Activated CD4-positive, alpha-beta T cell treated with anti-CD3 and anti-CD28 coated beads for 1 hour (primary cell): ENCODE data around the gene ATP11B.

Source experiments
- DNase-seq: peaks from one replicate; pipeline ENCODE4 v3.0.0-alpha.2; 2020

Gene ATP11B

GRCh38 chr3:182792901-182793662 is at the start of gene ATP11B:
TSS of gene ATP11B (plus strand) at chr3:182793504. CDS start at chr3:182793760, 256 bp downstream.
- peak; percentile 71 for DNase-seq

DNA sequence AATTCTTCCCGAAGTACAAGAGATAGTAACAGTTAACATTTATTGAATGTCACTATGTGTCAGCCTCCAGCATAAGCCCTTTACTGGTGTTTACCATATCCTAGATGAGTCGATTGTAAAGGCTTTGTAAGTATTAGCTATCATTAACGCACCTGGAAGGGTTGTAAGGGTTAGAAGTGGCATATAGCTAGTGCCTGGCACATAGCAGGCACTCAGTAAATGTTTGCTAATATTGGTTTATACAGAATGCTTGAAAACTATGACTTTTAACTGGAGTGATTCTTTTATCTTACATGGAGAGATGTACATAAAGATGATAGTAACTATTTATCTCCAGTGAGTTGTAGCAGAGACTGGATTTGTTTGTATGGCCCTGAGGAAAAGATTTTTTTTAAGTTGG is 46.3 kb upstream of the ATP11B start:
- no peak for DNase-seq

DNA sequence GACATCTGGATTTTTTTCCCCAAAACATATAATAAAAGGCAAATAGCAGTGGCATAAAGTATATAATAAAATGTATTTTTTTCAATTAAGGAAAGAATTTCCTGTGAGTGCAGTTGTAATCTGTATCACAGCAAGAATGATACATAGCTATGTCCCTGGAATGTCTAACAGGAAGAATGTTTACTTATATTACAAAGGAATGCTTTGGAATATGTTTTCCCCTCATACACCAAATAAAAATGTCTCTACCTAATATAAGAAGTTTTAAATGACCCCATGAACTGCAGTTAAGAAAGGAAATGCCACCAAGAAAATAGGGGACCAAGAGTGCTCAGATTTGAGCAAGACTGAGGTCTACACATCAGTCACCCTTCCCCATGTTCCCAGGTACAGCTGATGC is 38.0 kb upstream of the ATP11B start:
- no peak for DNase-seq

- DNase-seq = no peak
Observed at GRCh38 chr3:182755712-182756111, 37.6 kb upstream of the ATP11B start.

GRCh38 chr3:182760576-182761164 is 32.6 kb upstream of the ATP11B start:
- no peak for DNase-seq

GRCh38 chr3:182763896-182764295 is 29.4 kb upstream of the ATP11B start:
- no peak for DNase-seq

GRCh38 chr3:182765287-182765686 is 28.0 kb upstream of the ATP11B start:
- no peak for DNase-seq

DNA sequence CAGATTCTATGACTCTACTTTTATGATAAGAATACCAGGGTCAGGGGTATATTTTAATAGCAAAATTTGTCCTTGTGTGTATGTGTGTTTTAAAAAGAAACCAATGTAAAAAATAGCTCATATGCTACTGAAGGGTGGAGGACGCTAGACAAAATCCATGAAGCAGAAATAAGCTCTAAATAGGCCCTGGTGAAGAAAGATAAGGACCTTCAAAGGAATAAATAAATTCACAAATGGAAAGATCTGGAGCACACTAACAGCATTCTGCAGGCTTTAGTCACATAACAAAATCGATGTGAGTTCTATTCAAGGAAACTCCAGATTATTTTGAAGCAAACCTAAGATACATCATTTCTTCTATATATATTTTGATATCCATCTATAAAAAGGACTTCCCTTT is 27.2 kb upstream of the ATP11B start:
- no peak for DNase-seq

- no peak for DNase-seq
Observed at GRCh38 chr3:182768413-182768812, 24.9 kb upstream of the ATP11B start.

DNA sequence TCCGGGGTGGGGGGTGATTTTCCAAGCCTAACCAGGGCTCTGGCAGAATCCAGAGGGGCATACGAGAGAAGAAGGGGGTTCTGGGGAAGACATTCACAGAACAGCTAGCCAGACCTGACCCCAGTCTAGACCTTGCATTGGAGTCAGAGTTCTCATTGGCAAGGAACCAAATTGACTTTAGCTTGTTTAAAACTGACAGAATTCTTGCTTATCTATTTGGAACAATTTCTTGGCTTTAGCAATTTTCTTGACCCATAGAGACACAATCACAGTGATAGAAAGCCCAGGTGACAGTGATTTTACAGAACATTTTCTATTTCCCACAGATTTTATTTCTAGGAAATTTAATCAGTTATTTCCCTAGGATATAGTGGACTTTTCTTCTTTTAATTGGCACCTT is 23.6 kb upstream of the ATP11B start:
- no peak for DNase-seq

DNA sequence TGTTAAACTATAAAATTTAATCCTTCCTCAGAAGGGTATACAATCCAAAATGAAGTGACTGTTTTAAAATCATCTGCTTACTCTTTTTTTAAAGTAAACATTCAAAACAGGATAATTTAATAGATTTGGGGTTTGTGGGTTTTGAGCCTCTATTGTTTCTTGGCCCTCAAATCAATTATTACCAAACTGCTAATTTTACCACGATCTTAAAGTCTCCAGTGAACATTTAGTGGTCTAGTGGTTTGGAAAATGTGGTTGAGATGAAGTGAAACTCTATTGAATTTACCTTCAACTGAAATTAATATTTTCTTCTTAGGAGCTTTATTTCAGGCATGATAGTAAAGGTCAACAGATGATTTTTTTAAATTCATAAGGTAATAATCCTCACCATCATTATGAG is 11.2 kb upstream of the ATP11B start:
- DNase-seq = no peak

GRCh38 chr3:182783106-182783505 is 10.2 kb upstream of the ATP11B start:
- DNase-seq = no peak

- DNase-seq = no peak
Observed at GRCh38 chr3:182784542-182784941, 8.8 kb upstream of the ATP11B start.

- DNase-seq = no peak
Observed at GRCh38 chr3:182785142-182785541, 8.2 kb upstream of the ATP11B start.

- DNase-seq = no peak
Observed at GRCh38 chr3:182785756-182786155, 7.5 kb upstream of the ATP11B start.

DNA sequence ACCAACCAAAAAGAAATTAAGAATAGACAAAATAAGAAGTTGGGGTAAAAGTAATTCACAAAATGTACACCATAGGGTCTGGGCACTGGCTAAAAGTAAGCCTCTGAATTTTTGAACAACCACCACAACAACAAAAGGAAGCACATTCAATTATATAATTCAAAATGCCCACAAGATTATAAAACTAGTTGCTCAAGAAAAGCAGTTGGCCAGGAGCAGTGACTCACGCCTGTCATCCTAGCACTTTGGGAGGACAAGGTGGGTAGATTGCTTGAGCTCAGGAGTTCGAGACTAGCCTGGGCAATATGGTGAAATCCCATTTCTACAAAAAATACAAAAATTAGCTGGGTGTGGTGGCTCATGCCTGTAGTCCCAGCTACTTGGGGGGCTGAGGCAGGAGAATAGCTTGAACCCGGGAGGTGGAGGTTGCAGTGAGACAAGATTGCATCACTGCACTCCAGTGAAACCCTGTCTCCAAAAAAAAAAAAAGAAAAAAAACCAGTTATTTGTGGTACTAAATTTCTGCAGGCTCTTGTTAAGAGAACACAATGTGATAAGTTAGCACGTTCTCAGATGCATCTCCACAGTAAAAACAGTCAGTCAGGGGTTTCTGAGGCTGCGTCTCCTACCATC is 6.6 kb upstream of the ATP11B start:
- DNase-seq = no peak

DNA sequence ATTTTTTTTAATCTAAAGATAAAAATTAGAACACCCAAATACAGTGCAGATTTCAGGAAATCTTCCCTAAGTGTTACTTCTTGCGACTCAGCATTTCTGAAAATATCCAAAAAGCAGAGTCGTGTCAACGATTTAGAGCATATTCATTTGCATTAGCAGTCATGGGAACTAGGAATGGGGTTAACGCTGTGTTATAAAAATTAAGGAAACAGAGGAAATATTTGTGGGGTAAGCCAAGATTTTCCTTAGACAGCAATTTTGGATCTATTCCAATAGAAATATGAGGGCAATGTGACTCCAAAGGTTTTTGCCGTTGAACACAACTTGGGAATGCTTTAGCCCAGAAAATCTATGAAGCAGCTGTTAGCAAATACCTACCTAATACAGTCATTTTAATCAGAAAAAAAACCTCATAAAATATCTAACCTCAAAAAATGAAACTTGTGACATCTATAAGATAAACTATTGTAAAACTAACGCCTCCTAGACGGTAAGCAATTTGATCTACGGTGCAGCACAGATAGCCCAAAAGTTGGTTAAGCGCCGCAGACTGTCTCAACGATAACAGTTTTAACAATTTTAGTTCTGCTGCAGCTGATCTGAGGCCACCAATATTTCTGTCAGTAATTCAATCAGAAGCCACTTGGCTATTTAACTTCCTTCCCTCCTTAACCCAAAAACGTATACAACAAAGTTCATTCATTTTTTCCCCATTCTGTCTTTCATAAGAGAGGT is 5.8 kb upstream of the ATP11B start:
- no peak for DNase-seq

GRCh38 chr3:182789371-182789770 is 3.9 kb upstream of the ATP11B start:
- no peak for DNase-seq

- DNase-seq = no peak
Observed at GRCh38 chr3:182790612-182791011, 2.7 kb upstream of the ATP11B start.

GRCh38 chr3:182793663-182794454 is 555 bp downstream of the ATP11B start:
- peak; percentile 16 for DNase-seq

- DNase-seq = no peak
Observed at GRCh38 chr3:182794455-182795388, 1.4 kb downstream of the ATP11B start.

- DNase-seq = peak; percentile 13
Observed at GRCh38 chr3:182795389-182795782, 2.1 kb downstream of the ATP11B start.
